GM19468 (cell line): ENCODE measurements around the gene PEMT.
"Not testable (repeated sequence)": the region's sequence is repeated elsewhere in the genome, so short reads cannot be mapped to it uniquely, and the experiment has no call there.

Experiments
- ATAC-seq: cut with Tn5 transposase; IDR thresholded peaks from one replicate; pipeline ENCODE4 v1.9.1; 2021; ENCODE audit warnings: mild to moderate bottlenecking, moderate library complexity, moderate number of reproducible peaks; ENCODE audit not compliant: unreplicated experiment; ENCODE audit errors: extremely low read depth

PEMT gene, protein sequence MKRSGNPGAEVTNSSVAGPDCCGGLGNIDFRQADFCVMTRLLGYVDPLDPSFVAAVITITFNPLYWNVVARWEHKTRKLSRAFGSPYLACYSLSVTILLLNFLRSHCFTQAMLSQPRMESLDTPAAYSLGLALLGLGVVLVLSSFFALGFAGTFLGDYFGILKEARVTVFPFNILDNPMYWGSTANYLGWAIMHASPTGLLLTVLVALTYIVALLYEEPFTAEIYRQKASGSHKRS

GRCh38 chr17:17591355-17592298 lies at the start of gene PEMT:
Gene PEMT (minus strand): TSS chr17:17591708. CDS start chr17:17591626, 82 bp downstream.
- ATAC-seq, result peak; percentile 97

- ATAC-seq, result not testable (repeated sequence)
Observed at GRCh38 chr17:17639661-17640270, 48.3 kb upstream of the PEMT start.

DNA sequence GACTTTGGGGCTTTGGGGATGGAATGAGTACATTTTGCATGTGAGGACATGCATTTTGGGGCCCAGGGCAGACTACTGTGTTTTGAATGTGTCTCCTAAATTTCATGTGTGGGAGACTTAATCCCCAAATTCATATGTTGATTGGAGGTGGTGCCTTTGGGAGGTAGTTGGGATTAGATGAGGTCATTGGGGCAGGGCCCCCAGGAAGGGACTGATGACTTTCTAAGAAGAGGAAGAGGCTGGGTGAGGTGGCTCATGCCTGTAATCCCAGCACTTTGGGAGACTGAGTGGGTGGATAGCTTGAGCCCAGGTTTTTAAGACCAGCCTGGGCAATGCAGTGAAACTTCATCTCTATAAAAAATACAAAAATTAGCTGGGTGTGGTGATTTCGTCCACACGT lies 47.0 kb upstream of the PEMT start:
- no peak for ATAC-seq

- no peak for ATAC-seq
Observed at GRCh38 chr17:17636272-17636885, 44.9 kb upstream of the PEMT start.

GRCh38 chr17:17635537-17636271 lies 44.2 kb upstream of the PEMT start:
- ATAC-seq, result not testable (repeated sequence)

DNA sequence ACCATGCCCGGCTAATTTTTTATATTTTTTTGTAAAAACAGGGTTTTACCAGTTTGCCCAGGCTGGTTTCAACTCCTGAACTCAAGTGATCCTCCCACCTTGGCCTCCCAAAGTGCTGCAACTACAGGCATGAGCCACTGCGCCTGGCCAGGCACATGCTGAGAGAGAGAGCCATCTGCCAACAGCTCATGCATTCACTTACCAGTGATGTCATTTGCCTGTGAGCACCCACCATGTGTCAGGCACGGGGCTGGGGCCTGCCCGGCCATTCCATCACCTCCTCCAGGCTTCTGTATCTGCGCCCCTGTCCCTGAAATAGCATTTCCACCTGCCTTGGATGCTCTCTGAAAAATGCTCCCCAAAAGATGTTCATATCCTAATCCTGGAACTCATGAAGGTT lies 43.6 kb upstream of the PEMT start:
- no peak for ATAC-seq

- no peak for ATAC-seq
Observed at GRCh38 chr17:17633310-17633709, 41.8 kb upstream of the PEMT start.

DNA sequence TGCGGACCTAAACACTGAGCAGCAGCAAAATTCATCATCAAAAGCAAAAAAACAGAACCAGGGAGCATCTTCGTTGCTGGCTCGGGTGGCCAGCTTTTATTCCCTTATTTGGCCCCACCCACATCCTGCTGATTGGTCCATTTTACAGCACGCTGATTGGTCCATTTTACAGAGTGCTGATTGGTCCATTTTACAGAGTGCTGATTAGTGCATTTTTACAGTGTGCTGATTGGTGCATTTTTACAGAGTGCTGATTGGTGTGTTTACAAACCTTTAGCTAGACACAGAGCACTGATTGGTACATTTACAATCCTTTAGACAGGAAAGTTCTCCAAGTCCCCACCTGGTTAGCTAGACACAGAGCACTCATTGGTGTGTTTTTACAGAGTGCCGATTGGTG lies 41.2 kb upstream of the PEMT start:
- not testable (repeated sequence) for ATAC-seq

GRCh38 chr17:17628388-17629008 lies 37.0 kb upstream of the PEMT start:
- no peak for ATAC-seq

DNA sequence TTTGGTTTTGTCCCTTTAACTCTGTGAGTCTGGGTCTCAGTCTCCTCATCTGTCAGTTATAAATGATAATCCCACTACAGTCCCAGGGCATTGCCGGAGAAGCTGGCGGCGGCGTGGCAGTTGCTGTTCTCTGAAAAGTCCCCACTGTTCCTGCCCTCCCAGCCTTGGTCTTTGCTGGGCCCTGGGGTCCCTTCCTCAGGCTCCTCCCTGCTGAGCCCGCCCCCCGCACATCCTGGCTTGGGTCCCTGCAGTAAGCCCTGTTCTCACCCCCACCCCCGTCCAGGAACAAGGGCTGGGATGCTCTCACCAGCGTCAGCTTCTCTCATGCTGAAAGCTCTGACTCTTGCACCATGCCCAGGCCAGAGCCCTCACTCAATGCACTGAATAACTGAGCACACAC lies 35.3 kb upstream of the PEMT start:
- no peak for ATAC-seq

GRCh38 chr17:17626151-17626805 lies 34.8 kb upstream of the PEMT start:
- no peak for ATAC-seq

DNA sequence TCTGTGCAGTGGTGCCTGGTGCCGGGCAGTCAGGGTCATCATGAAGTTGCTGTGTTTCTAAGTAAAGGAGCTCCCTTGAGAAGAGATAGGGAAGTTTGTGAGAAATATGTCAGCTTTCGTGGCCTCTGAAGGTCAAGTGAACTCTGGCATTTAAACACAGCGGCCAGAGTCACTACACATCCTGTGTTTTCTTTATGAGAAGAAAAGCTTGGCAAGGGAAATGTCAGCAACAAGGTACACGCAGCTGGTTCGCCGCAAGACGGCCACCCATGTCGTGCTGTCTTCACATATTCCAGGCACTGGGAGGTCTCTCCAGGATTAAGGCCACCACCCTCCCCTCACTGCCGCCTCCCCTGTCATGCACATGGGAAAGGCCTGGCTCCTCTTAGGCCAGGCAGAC lies 33.2 kb upstream of the PEMT start:
- ATAC-seq, result no peak

DNA sequence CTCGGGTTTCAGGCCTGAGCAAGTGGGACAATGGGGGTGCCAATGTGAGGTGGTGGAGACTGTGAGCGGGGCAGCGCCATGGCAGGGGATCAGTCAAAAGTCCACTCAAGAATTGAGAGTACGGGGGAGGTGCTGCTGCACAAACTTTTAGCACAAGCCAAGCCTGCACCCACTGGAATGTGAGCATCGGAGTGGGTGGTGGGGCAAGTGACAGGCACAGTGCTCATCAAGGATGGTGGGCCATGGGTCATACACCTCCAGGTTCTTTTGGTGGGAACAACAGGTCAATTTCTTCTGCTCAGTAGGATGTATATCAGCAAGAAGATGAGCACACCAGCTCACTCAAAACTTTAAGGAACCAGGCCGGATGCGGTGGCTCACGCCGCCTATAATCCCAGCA lies 32.4 kb upstream of the PEMT start:
- ATAC-seq, result no peak

DNA sequence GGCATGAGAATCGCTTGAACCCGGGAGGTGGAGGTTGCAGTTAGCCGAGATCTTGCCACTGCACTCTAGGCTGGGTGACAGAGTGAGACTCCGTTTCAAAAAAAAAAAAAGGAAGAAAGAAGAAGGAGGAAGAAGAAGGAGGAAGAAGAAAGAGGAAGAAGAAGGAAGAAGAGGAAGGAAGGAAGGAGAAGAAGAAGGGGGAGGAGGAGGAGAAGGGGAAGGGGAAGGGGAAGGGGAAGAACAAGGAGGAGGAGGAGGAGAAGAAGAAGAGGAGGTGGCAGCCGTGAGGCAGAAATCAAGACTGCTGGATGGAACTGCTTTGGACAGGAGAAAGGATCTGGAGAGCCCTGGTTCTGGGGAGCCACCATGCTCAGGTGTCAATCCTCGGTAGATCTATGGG lies 29.7 kb upstream of the PEMT start:
- no peak for ATAC-seq

- ATAC-seq, result no peak
Observed at GRCh38 chr17:17613708-17614114, 22.2 kb upstream of the PEMT start.

GRCh38 chr17:17612085-17613022 lies 20.8 kb upstream of the PEMT start:
- no peak for ATAC-seq

- no peak for ATAC-seq
Observed at GRCh38 chr17:17609121-17609520, 17.6 kb upstream of the PEMT start.

DNA sequence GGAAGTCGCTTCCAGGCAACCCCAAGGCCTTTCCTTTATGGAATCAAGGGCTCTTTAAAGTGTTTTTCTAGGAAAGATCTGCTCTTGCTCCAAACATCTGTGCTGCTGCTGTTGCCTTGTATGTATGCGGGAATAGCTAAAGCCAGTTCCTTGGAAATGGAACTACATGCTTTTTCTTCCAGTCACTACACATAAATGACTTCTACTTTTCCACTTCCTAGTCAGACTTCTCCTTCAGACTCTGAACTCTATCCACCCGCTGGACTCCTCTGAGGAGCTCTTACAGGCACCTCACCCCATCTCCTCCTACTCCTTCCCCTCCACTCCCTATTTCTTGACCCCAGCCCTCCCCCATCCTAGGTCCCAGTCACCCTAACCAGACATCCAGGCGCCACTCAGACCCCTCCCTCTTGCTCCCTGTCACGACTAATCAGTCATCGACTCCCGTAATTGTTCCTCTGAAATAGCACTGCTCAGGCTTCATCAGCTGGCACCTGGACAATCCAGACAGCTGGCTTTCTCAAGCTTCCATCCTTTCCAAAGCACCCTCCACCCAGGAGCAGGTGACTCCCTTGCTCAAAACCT lies 15.0 kb upstream of the PEMT start:
- ATAC-seq, result no peak
